HG03159 (cell line): ENCODE measurements around the gene CHD6.
"Not testable (repeated sequence)": the region's sequence is repeated elsewhere in the genome, so short reads cannot be mapped to it uniquely, and the experiment has no call there.

Source experiments
- ATAC-seq: cut with Tn5 transposase; IDR thresholded peaks from one replicate; pipeline ENCODE4 v1.9.1; 2021; ENCODE audit warnings: mild to moderate bottlenecking, moderate library complexity; ENCODE audit not compliant: unreplicated experiment

The CHD6 gene

GRCh38 chr20:41544472-41544871 is 73.7 kb downstream of the CHD6 start:
- ATAC-seq, result no peak

- no peak for ATAC-seq
Observed at GRCh38 chr20:41540918-41541317, 77.3 kb downstream of the CHD6 start.

GRCh38 chr20:41540459-41540858 is 77.7 kb downstream of the CHD6 start:
- ATAC-seq, result no peak

GRCh38 chr20:41538810-41539596 is 79.2 kb downstream of the CHD6 start:
- ATAC-seq, result no peak

GRCh38 chr20:41537865-41538264 is 80.3 kb downstream of the CHD6 start:
- no peak for ATAC-seq

- ATAC-seq, result not testable (repeated sequence)
Observed at GRCh38 chr20:41535551-41535950, 82.6 kb downstream of the CHD6 start.

- ATAC-seq, result no peak
Observed at GRCh38 chr20:41534842-41535241, 83.3 kb downstream of the CHD6 start.

GRCh38 chr20:41534170-41534569 is 84.0 kb downstream of the CHD6 start:
- no peak for ATAC-seq

GRCh38 chr20:41533537-41534136 is 84.5 kb downstream of the CHD6 start:
- ATAC-seq, result no peak

GRCh38 chr20:41532935-41533334 is 85.2 kb downstream of the CHD6 start:
- ATAC-seq, result no peak

- ATAC-seq, result no peak
Observed at GRCh38 chr20:41531518-41532275, 86.5 kb downstream of the CHD6 start.

- no peak for ATAC-seq
Observed at GRCh38 chr20:41530923-41531322, 87.3 kb downstream of the CHD6 start.

- ATAC-seq, result no peak
Observed at GRCh38 chr20:41526327-41526726, 91.8 kb downstream of the CHD6 start.

- ATAC-seq, result no peak
Observed at GRCh38 chr20:41524980-41525613, 93.1 kb downstream of the CHD6 start.

GRCh38 chr20:41523857-41524256 is 94.3 kb downstream of the CHD6 start:
- ATAC-seq, result no peak

GRCh38 chr20:41513829-41514228 is 104.3 kb downstream of the CHD6 start:
- ATAC-seq, result no peak

GRCh38 chr20:41512624-41513023 is 105.6 kb downstream of the CHD6 start:
- no peak for ATAC-seq

GRCh38 chr20:41510847-41511450 is 107.2 kb downstream of the CHD6 start:
- no peak for ATAC-seq

GRCh38 chr20:41510224-41510623 is 108.0 kb downstream of the CHD6 start:
- no peak for ATAC-seq

GRCh38 chr20:41509316-41510200 is 108.6 kb downstream of the CHD6 start:
- no peak for ATAC-seq
